WTC11 (cell line): ENCODE measurements around the gene HRC.

ENCODE experiments used
- CREM ChIP-seq: sonication (generic); formaldehyde crosslinking; IDR thresholded peaks from 2 replicates; pipeline ENCODE4 v1.8.1; 2022; ENCODE audit warnings: mild to moderate bottlenecking, missing genetic modification reagents, moderate library complexity
- CTCF ChIP-seq: fragments of 200-600 bp; IDR thresholded peaks from 2 replicates; pipeline ENCODE4 v1.8.0; 2022; ENCODE audit warnings: antibody characterized with exemption
- JUN ChIP-seq: sonication (generic); formaldehyde crosslinking; IDR thresholded peaks from 2 replicates; pipeline ENCODE4 v1.8.0; 2023; ENCODE audit warnings: mild to moderate bottlenecking, missing genetic modification reagents
- NR1H2 ChIP-seq: sonication (generic); formaldehyde crosslinking; IDR thresholded peaks from 2 replicates; pipeline ENCODE4 v1.9.0; 2021; ENCODE audit warnings: mild to moderate bottlenecking, moderate library complexity, missing genetic modification reagents

- no peak for TF ChIP-seq CTCF
- no peak for TF ChIP-seq CREM (CRISPR knock-in tag)
- no peak for TF ChIP-seq JUN (CRISPR knock-in tag)
- no peak for TF ChIP-seq NR1H2
Measured at GRCh38 chr19:49136771-49137171, 18.4 kb downstream of the HRC start.
